ENCODE results near the gene SLC37A1. TPM values are rescaled to one million over a fixed set of nuclear protein-coding genes. Genes with fewer than 3 reads are reported as not detected.

The SLC37A1 gene
- total RNA-seq, 2 donors from 2014 or later: 3.8 to 17.7 TPM

DNA sequence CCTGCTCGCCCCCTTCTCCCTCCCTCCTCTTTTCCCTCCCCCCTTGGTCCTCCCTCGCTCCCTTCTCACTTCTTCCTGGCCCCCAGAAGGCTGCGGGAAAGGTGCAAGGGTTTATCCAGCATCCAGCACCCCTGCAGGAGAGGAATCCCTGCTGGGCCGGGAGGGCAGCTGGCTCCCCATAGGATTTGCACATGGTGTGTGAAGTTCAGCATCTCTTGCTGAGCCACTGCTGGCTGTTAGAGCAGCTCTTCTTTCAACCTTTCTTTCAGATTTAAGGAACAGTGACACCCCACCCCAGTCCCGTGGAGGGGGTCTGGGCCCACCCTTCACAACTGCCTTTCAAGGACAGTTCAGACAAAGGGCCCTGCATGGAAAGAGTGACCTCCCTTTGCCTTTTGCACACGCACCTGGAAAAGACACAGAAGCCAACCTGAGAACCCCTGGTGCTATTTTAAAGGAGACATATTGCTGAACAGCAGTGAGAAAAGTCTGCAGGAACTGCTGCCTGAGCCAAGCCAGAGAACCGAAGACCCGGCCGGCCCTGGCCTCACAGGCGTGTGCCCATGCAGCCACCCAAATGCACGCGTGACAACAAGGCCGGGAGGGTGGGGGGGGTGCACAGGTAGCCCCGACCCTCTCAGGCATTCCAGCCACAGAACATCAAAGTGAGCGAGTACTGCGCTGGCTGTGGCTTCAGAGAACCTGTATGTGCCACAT, 66.6 kb downstream of the SLC37A1 start:
- no peaks in the 10 kb centered on the region for H3K27me3 Mint-ChIP-seq
- H3K27ac Mint-ChIP-seq: no peak overlapping the region
- H3K36me3 Mint-ChIP-seq (ENCODE audit: low read depth): peaks cover 26% of the 10 kb centered on the region
- H3K4me1 Mint-ChIP-seq: no peaks in the 10 kb centered on the region
- no peak for ATAC-seq (replicated peaks)
- no peak overlapping the region for H3K4me3 Mint-ChIP-seq
- H3K9me3 Mint-ChIP-seq: peaks cover 7% of the 10 kb centered on the region

DNA sequence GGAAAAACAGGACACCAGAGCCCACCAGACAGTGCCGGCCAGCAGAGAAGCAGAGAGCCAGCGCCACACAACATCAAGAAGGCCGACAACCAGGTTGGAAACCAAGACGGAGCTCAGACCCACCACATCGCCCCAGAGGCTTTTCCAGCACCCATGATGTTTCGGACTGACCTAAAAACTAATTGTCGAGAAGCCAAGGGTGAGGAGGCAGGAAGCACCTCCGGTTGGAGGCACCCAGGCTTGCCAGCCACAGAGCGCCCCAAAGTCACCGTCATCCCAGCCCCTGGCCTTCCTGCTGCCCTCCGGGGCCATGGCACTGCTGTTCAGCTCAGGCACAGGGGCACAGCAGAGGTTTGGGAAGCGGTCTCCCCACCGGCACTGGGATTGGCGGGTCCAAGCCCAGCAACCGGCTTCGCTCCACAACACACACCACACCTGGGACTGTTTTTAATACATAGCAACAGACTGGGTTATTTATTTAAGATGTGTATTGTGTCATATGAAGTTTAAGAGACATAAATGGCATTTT, 67.2 kb downstream of the SLC37A1 start:
- H3K36me3 Mint-ChIP-seq (ENCODE audit: low read depth): peaks cover 20% of the 10 kb centered on the region
- H3K27ac Mint-ChIP-seq: no peak overlapping the region
- H3K27me3 Mint-ChIP-seq: no peaks in the 10 kb centered on the region
- H3K9me3 Mint-ChIP-seq: peaks cover 7% of the 10 kb centered on the region
- ATAC-seq (replicated peaks): no peak
- no peak overlapping the region for H3K4me3 Mint-ChIP-seq
- no peaks in the 10 kb centered on the region for H3K4me1 Mint-ChIP-seq

DNA sequence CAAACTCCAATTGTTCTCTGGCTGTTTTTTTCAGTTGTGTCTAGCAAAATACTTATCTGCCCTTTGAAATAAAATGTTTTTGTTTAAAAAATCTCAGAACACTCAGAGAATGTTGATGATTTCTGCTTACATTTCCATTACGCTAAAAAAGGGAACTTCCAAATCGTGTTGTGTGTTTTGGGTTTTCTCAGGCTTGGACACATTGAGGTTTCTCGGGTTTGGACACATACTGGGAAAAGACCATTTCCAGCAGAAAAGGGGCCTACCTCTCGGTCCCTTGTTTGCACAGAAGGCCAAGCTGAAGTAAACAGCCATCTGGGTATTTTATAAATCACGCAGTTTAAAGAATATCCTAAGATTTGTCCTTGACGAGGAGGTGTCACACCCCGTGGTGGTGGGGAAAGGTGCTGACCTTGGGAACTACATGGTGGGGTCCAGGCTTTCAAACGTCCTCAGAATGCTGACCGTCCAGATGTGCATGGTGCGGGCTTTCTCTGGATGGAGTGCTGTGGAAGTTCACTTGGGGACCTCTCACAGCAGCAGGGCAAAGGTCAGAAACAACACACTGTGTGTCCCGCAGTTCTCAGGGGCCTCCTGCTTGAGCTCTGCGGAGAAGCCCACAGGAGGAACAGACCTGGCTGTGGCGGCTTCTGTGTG, 67.8 kb downstream of the SLC37A1 start:
- peaks cover 4% of the 10 kb centered on the region for H3K9me3 Mint-ChIP-seq
- no peaks in the 10 kb centered on the region for H3K27me3 Mint-ChIP-seq
- no peak for ATAC-seq (replicated peaks)
- no peaks in the 10 kb centered on the region for H3K4me1 Mint-ChIP-seq
- H3K4me3 Mint-ChIP-seq: no peak overlapping the region
- peaks cover 14% of the 10 kb centered on the region for H3K36me3 Mint-ChIP-seq (ENCODE audit: low read depth)
- no peak overlapping the region for H3K27ac Mint-ChIP-seq

DNA sequence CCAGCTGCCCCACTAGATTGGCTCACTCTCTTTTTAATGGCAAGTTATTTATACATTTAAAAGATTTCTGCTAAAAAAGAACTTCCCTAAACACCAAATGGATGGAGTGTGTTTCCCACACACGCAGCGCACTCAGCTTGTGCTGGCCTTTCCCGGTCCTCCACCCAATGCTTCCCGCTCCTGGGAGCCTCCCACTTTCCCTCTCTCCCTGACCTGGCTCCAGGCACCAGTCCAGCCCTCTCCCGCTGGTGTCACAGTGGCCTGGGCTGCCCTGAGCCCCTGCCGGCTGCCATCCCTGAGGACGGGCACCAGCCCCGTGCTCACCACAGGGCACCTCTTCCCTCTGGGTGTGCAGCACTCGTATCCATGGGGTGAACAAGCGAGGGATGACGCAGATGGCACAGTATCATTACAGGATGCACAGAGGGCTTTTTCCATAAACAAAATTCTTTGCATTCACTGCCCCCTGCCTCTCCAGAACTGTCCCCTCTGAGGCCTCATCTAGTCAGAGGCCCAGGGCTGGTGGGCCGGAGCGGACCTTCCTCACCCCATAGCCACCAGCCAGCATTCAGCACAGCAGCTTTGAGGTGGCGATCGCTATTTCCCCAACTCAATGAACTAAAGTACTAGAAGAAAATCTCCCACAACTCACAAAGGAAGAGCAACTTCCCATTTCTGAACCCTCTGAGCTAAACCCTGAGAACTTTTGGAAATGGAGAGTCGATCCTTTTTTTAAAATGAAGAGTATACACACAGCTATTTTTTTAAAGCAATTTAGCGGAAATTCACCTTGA, 68.5 kb downstream of the SLC37A1 start:
- H3K27me3 Mint-ChIP-seq: no peaks in the 10 kb centered on the region
- H3K4me3 Mint-ChIP-seq: no peak overlapping the region
- ATAC-seq (replicated peaks): no peak
- no peaks in the 10 kb centered on the region for H3K4me1 Mint-ChIP-seq
- peaks cover 7% of the 10 kb centered on the region for H3K36me3 Mint-ChIP-seq (ENCODE audit: low read depth)
- H3K27ac Mint-ChIP-seq: no peak overlapping the region
- no peaks in the 10 kb centered on the region for H3K9me3 Mint-ChIP-seq

DNA sequence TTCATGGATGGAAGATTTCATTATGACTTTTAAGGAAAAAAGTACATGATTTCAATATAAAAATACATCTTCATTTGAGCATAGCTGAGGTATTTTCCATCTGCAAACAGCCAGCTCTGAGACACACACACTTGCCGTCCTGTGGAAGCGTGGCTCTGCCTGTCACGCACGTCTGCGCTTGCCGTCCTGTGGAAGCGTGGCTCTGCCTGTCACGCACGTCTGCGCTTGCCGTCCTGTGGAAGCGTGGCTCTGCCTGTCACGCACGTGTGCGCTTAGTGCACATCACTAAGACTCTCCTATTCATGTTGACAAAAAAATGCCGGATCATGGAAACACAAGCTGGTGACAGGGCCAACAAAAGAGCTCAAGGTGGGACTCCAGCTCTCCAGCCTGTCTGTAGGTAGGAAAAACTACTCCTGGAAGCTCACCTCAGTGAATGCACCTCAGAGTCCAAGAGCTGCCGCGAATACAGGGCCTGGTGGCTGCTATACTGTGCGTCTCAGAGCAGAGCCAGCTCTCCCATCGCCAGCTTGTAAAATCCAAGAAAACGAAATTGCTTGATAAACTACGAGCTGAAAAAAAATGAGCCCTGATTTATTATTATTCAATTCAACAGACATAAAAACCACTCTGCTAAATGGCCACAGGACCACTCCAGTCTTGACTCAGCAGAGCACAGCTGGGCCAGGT, 69.3 kb downstream of the SLC37A1 start:
- Mint-ChIP-seq H3K9me3 (no peaks in the 10 kb centered on the region), H3K4me3 (no peak overlapping the region), H3K27me3 (no peaks in the 10 kb centered on the region), H3K36me3 (ENCODE audit: low read depth) (peaks cover 1% of the 10 kb centered on the region), H3K4me1 (no peaks in the 10 kb centered on the region), H3K27ac (no peak overlapping the region)
- ATAC-seq (replicated peaks): no peak

DNA sequence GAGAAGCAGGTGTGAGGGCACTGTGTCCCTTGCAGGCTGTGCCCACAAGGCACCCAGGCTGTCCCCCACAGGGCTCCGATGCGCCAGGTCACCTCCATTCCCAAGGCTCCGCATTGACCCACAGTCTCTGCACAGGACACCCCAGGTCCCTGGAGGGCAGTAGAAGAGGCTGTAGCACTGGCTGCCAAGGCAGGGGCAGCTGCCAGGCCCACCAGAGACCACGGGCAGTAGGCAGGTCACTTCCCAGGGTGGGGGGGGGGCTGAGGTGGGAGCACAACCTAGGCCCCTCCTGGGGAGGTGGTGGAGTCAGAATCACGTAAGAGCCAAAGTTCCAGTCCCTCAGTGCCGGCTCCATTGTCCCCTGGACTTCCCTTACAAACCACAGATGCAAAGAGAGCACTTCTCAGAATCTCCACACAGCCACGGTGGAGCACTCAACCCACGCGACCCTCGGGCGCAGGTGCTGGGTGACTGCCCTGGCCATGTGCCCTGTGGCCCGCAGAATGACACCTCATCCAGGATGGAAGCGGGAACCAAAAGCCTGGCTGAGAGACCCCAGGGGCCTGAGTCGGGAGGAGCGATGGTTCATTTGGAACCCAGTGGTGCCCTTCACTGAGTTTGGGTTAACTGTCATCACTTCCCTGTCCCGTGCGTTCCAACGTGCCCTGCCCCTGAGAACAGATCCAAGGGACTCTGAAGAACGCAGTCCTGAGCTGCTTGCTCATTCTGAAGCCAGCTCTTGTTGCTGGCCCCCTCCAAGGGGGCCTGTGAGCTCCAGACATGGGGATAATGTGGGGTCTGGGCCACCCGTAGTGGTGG, 70.0 kb downstream of the SLC37A1 start:
- Mint-ChIP-seq H3K27me3 (no peaks in the 10 kb centered on the region), H3K36me3 (ENCODE audit: low read depth) (no peaks in the 10 kb centered on the region), H3K9me3 (no peaks in the 10 kb centered on the region), H3K4me1 (no peaks in the 10 kb centered on the region), H3K27ac (no peak overlapping the region), H3K4me3 (no peak overlapping the region)
- ATAC-seq (replicated peaks): no peak

DNA sequence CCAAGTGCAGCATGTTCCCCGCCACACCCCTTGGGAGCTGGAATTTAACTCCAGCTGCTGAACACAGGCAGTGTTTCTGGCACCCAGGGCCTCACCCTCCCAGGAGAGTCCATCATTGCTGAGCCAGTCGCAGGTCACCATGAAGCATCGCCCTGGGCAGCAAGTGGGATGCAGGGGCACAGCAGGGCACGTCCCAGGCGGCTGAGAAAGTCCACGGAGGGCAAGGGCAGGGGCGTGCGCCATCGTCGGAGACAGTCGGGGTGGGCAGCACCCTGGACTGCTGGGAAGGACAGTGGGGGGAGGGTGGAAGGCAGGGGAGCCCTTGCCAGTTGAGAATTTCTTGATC, 70.6 kb downstream of the SLC37A1 start:
- H3K27me3 Mint-ChIP-seq: no peaks in the 10 kb centered on the region
- no peaks in the 10 kb centered on the region for H3K4me1 Mint-ChIP-seq

DNA sequence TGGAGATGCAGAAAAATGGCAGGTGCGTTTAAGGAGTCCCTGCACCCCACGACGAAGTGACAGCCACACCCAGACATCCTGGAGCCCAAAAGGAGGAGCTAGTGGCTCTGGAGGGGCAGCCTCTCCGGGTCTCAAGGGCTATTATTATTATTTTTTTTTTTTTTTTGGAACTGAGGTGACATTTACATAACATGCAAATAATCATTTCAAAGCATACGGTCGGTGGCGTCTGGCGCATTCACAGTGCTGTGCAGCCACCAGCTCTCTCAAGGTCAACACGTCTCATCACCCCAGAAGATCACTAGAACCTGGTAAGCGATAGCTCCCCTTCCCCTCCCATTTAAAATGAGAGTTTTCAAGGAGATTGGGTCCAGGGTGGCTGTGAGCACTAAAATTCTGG, 72.2 kb downstream of the SLC37A1 start:
- H3K9me3 Mint-ChIP-seq: no peaks in the 10 kb centered on the region
- ATAC-seq (replicated peaks): no peak
- no peak overlapping the region for H3K27ac Mint-ChIP-seq
- H3K36me3 Mint-ChIP-seq (ENCODE audit: low read depth): no peaks in the 10 kb centered on the region
- H3K4me1 Mint-ChIP-seq: no peaks in the 10 kb centered on the region
- no peak overlapping the region for H3K4me3 Mint-ChIP-seq
- no peaks in the 10 kb centered on the region for H3K27me3 Mint-ChIP-seq

More for the DNA sequence above, 70.6 kb downstream of the SLC37A1 start:
- H3K4me3 Mint-ChIP-seq: no peak overlapping the region
- ATAC-seq (replicated peaks): no peak
- no peaks in the 10 kb centered on the region for H3K36me3 Mint-ChIP-seq (ENCODE audit: low read depth)
- no peak overlapping the region for H3K27ac Mint-ChIP-seq
- no peaks in the 10 kb centered on the region for H3K9me3 Mint-ChIP-seq

DNA sequence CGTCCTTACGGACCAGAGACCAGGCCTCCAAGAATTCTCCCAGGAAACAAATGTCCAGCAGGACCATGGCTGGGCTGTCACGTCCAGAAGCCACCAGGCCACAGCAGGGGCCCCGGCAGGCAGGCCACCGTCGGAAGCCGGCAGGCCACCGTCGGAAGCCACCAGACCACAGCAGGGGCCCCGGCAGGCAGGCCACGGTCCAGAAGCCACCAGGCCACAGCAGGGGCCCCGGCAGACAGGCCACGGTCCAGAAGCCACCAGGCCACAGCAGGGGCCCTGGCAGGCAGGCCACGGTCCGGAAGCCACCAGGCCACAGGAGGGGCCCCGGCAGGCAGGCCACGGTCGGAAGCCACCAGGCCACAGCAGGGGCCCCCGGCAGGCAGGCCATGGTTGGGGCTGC, 72.8 kb downstream of the SLC37A1 start:
- H3K36me3 Mint-ChIP-seq (ENCODE audit: low read depth): no peaks in the 10 kb centered on the region
- H3K27ac Mint-ChIP-seq: no peak overlapping the region
- no peak overlapping the region for H3K4me3 Mint-ChIP-seq
- ATAC-seq (replicated peaks): no peak
- no peaks in the 10 kb centered on the region for H3K4me1 Mint-ChIP-seq
- no peaks in the 10 kb centered on the region for H3K27me3 Mint-ChIP-seq
- no peaks in the 10 kb centered on the region for H3K9me3 Mint-ChIP-seq

DNA sequence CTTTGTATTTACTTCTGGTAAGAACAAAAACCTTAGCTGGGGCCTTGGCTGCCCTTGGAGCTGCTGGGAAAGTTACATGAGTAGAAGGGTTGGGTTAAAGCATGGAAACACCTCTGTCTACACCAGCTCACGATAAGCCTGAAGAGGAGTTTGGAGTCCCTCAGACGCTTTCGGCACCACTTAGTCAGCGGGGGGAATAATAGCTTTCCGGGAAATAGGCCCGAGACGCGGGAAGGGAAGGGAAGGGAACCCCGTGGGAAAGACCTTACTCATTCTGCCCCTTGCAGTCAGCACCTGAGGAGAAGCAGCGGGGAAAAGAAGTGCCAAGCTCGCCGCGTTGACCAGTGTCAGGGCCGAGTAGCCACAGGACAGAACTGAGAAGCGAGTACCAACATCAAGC, 73.4 kb downstream of the SLC37A1 start:
- Mint-ChIP-seq H3K4me1 (no peaks in the 10 kb centered on the region), H3K36me3 (ENCODE audit: low read depth) (no peaks in the 10 kb centered on the region), H3K27me3 (no peaks in the 10 kb centered on the region), H3K27ac (no peak overlapping the region), H3K4me3 (no peak overlapping the region), H3K9me3 (no peaks in the 10 kb centered on the region)
- no peak for ATAC-seq (replicated peaks)

DNA sequence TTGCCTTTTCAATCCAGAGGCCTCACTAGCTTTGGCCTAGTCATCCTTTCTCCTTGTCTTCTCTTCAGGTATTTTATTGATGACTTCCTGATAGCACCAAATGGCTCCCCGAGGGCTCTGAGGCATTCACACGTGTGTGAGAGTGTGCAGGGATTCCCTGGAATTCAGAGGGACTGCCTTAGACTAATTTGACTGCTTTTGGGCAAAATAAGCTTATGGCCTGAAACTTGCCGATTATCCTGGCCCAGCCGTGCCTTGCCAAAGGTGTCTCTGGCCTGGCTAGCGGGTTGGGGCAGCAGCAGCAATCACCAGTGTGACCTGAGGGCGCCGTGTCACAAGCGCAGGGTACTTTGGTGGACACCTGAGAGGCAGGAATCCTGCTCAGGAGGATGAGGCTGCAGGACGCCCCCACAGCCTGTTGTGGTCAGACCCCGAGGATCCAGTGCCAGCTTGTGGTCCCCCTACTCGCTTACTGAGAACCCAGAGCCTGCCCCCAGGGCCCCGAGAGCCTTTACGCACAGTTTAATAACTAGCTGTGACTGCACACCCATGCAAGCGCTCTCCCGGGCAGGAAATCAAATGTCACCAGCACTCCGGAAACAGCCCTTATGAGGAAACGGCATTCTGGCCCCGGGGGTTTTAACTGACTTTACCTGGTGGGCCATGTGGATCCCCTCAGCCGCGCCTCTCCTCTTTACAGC, 76.9 kb downstream of the SLC37A1 start:
- no peaks in the 10 kb centered on the region for H3K27me3 Mint-ChIP-seq
- H3K36me3 Mint-ChIP-seq (ENCODE audit: low read depth): no peaks in the 10 kb centered on the region
- no peak overlapping the region for H3K4me3 Mint-ChIP-seq
- no peak overlapping the region for H3K27ac Mint-ChIP-seq
- H3K4me1 Mint-ChIP-seq: no peaks in the 10 kb centered on the region
- no peak for ATAC-seq (replicated peaks)
- no peaks in the 10 kb centered on the region for H3K9me3 Mint-ChIP-seq

DNA sequence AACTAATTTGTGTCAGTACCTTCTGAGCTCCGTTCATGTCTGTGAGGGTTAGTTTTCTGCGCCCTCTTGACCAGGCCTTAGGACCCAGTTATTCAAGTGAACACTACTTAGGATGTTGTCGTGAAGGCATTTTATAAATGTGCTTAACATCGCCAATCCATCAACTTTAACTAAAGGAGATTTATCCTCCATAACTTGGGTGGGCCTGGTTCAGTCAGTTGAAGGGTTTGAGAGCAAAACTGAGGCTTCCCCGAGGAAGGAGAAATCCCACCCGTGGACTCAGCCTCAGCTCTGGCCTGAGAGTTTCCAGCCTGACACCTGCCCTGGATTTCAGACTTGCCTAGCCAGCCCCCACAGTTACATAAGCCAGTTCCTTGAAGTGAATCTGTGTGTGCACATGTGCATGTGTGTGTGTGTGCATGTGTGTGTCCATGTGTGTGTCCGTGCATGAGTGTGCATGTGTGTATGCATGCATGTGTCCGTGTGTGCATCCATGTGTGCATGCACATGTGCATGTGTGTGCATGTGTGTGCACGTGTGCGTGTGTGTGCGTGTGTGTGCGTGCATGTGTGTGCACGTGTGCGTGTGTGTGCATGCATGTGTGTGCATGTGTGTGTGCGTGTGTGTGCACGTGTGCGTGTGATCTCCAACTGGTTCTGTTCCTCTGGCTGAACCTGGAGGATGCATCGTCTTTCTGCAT, 77.7 kb downstream of the SLC37A1 start:
- Mint-ChIP-seq H3K27me3 (no peaks in the 10 kb centered on the region), H3K36me3 (ENCODE audit: low read depth) (no peaks in the 10 kb centered on the region), H3K4me3 (no peak overlapping the region), H3K27ac (no peak overlapping the region), H3K4me1 (no peaks in the 10 kb centered on the region), H3K9me3 (no peaks in the 10 kb centered on the region)
- no peak for ATAC-seq (replicated peaks)

Data from activated T-helper 17 cell treated with anti-CD3 and anti-CD28 coated beads, Interleukin-2, amount 50 U/mL, for 72 hours (primary cell).